Nephron (organoid): ENCODE results near the gene FAT1.
"Not testable (repeated sequence)": the region's sequence is repeated elsewhere in the genome, so short reads cannot be mapped to it uniquely, and the experiment has no call there.

Source experiments
- H3K27ac Mint-ChIP-seq, 3 experiments: 2 replicates each; pipeline ENCODE4 v1.8.0; 2020; ENCODE audit warnings: mixed read lengths in 3 of 3, mild to moderate bottlenecking in 2 of 3, moderate library complexity in 1 of 3
- H3K27me3 Mint-ChIP-seq: 2 replicates; pipeline ENCODE4 v1.8.0; 2021; ENCODE audit warnings: low read depth, mild to moderate bottlenecking, moderate library complexity, mixed read lengths
- H3K36me3 Mint-ChIP-seq: 2 replicates; pipeline ENCODE4 v1.8.0; 2020; ENCODE audit warnings: low read depth, mixed read lengths
- H3K4me1 Mint-ChIP-seq: 2 replicates; pipeline ENCODE4 v1.8.0; 2020; ENCODE audit warnings: mixed read lengths
- H3K4me3 Mint-ChIP-seq, 3 experiments: 2 replicates each; pipeline ENCODE4 v1.8.0; 2020; ENCODE audit warnings: mild to moderate bottlenecking in 3 of 3, mixed read lengths in 3 of 3, moderate library complexity in 2 of 3
- H3K9me3 Mint-ChIP-seq: 2 replicates; pipeline ENCODE4 v1.8.0; 2020; ENCODE audit warnings: mixed read lengths
- TF ChIP-seq, protein P1 (sequence below), 3 experiments: fragments of 200-600 bp; sonication (generic); IDR thresholded peaks; one replicate each; pipeline ENCODE4 v1.5.0; 2021; ENCODE audit warnings: antibody characterized with exemption in 3 of 3; ENCODE audit not compliant: unreplicated experiment in 3 of 3

FAT1 gene

DNA sequence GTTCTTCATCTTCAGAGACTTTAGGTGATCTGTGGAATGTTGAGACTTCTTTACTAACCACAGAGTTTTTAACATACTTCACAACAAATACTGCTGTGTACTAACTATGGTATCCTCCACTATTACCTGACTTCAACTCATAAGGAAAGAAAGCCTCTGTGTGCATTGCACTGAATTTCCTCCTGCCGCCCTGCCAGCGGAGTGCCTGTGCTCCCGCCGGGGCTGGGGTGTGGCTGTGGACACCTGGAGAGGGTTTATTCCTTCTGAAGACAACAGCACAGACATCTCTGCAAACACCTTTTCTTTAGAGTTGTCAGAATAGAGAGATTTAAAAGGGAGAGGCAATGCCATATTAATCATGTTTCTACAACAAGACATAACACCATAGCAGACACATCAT, 63.3 kb downstream of the FAT1 start:
- Mint-ChIP-seq H3K27ac (peak overlapping the region in 1 of 3 experiments; percentile 95), H3K4me3 (no peak overlapping the region), H3K36me3 (peaks cover 67% of the 10 kb centered on the region), H3K27me3 (no peaks in the 10 kb centered on the region), H3K9me3 (no peaks in the 10 kb centered on the region), H3K4me1 (peaks cover 13% of the 10 kb centered on the region)
- TF ChIP-seq, protein P1, sequence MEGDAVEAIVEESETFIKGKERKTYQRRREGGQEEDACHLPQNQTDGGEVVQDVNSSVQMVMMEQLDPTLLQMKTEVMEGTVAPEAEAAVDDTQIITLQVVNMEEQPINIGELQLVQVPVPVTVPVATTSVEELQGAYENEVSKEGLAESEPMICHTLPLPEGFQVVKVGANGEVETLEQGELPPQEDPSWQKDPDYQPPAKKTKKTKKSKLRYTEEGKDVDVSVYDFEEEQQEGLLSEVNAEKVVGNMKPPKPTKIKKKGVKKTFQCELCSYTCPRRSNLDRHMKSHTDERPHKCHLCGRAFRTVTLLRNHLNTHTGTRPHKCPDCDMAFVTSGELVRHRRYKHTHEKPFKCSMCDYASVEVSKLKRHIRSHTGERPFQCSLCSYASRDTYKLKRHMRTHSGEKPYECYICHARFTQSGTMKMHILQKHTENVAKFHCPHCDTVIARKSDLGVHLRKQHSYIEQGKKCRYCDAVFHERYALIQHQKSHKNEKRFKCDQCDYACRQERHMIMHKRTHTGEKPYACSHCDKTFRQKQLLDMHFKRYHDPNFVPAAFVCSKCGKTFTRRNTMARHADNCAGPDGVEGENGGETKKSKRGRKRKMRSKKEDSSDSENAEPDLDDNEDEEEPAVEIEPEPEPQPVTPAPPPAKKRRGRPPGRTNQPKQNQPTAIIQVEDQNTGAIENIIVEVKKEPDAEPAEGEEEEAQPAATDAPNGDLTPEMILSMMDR (IDR thresholded peaks at IDR 0.05; ENCODE audit: unreplicated experiment in 3 of 3), result no peak

GRCh38 chr4:186659935-186660334, 63.7 kb downstream of the FAT1 start:
- Mint-ChIP-seq H3K27ac (peak overlapping the region; percentile 50 to 95 (median 57)), H3K9me3 (no peaks in the 10 kb centered on the region), H3K36me3 (peaks cover 68% of the 10 kb centered on the region), H3K4me1 (peaks cover 13% of the 10 kb centered on the region), H3K27me3 (no peaks in the 10 kb centered on the region), H3K4me3 (peak overlapping the region in 1 of 3 experiments; percentile 43)
- TF ChIP-seq, protein P1 (IDR thresholded peaks at IDR 0.05; ENCODE audit: unreplicated experiment in 3 of 3), result no peak

DNA sequence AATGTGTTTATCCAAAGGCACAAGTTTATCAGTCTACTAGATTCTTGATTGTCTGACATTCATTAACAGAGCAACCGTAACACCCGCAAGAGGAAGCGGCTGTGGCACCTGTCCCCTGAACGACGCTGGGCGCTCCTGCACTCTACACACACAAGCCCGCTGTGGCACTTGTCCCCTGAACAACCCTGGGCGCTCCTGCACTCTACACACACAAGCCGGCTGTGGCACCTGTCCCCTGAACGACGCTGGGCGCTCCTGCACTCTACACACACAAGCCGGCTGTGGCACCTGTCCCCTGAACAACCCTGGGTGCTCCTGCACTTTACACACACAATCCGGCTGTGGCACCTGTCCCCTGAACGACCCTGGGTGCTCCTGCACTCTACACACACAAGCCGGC, 64.2 kb downstream of the FAT1 start:
- H3K9me3 Mint-ChIP-seq, H3K27me3 Mint-ChIP-seq, H3K4me3 Mint-ChIP-seq: not testable (repeated sequence)
- H3K27ac Mint-ChIP-seq, result peak overlapping the region in 2 of 3 experiments; percentile 50 to 95
- peaks cover 13% of the 10 kb centered on the region for H3K4me1 Mint-ChIP-seq
- peaks cover 70% of the 10 kb centered on the region for H3K36me3 Mint-ChIP-seq

GRCh38 chr4:186658657-186659056, 65.0 kb downstream of the FAT1 start:
- Mint-ChIP-seq H3K4me3 (no peak overlapping the region), H3K4me1 (peaks cover 17% of the 10 kb centered on the region), H3K9me3 (no peaks in the 10 kb centered on the region), H3K27me3 (no peaks in the 10 kb centered on the region), H3K36me3 (peaks cover 69% of the 10 kb centered on the region), H3K27ac (peak overlapping the region in 2 of 3 experiments; percentile 3 to 7)
- TF ChIP-seq, protein P1 (IDR thresholded peaks at IDR 0.05; ENCODE audit: unreplicated experiment in 3 of 3), result no peak

- TF ChIP-seq, protein P1 (IDR thresholded peaks at IDR 0.05; ENCODE audit: unreplicated experiment in 3 of 3), result no peak
- Mint-ChIP-seq H3K36me3 (peaks cover 63% of the 10 kb centered on the region), H3K9me3 (no peaks in the 10 kb centered on the region), H3K4me3 (no peak overlapping the region), H3K4me1 (peaks cover 25% of the 10 kb centered on the region), H3K27me3 (no peaks in the 10 kb centered on the region), H3K27ac (peak overlapping the region in 2 of 3 experiments; percentile 3 to 54)
Observed at GRCh38 chr4:186657764-186658163, 65.9 kb downstream of the FAT1 start.

DNA sequence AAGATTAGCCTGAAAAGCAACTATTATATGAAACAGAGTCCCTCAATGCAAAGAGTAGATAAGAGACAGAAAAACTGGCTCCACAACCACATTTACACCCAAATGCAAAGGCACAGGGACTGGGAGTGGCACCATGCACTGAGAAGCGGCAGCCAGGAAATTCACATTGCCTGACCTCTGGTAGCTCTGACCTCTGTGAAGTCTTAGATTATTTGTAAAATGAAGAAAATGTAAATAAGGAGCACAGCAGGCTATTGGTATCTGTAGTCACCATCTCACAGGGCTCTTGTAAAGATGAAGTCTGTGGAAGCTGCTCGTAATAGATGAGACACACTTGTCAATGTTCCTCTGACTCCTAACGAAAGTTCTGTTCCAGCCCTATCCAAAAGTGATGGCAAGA, 69.7 kb downstream of the FAT1 start:
- Mint-ChIP-seq H3K27me3 (no peaks in the 10 kb centered on the region), H3K4me3 (no peak overlapping the region), H3K9me3 (no peaks in the 10 kb centered on the region), H3K36me3 (peaks cover 53% of the 10 kb centered on the region), H3K4me1 (peaks cover 43% of the 10 kb centered on the region), H3K27ac (no peak overlapping the region)
- TF ChIP-seq, protein P1 (IDR thresholded peaks at IDR 0.05; ENCODE audit: unreplicated experiment in 3 of 3), result no peak
